K562 (cell line): ENCODE results near the gene SLC25A21. TPM values are rescaled to one million over a fixed set of nuclear protein-coding genes. Genes with fewer than 3 reads are reported as not detected.
A peak's percentile ranks its signal among the peaks of the same experiment; 100 is the strongest.

ENCODE experiments used
- ATF7 ChIP-seq: fragments of 450-650 bp; IDR thresholded peaks from 2 replicates; pipeline ENCODE4 v1.7.1; 2014; ENCODE audit warnings: mild to moderate bottlenecking, moderate library complexity
- HEY1 ChIP-seq: fragments of 250-450 bp; sonication (Bioruptor Pico); IDR thresholded peaks from 2 replicates; pipeline ENCODE4 v1.5.0; 2020; ENCODE audit warnings: mild to moderate bottlenecking, moderate library complexity, borderline replicate concordance
- HMGXB4 ChIP-seq: sonication (generic); formaldehyde crosslinking; IDR thresholded peaks from 2 replicates; pipeline ENCODE4 v1.8.1; 2023; ENCODE audit warnings: mild to moderate bottlenecking, missing genetic modification reagents
- RREB1 ChIP-seq: fragments of 250-450 bp; sonication (Bioruptor Pico); IDR thresholded peaks from 2 replicates; pipeline ENCODE4 v1.4.0; 2020
- SNRNP70 ChIP-seq: fragments of 200-400 bp; formaldehyde crosslinking; optimal IDR thresholded peaks from 2 replicates; pipeline ENCODE3; 2017; ENCODE audit warnings: low read depth, low read length
- SP2 ChIP-seq: IDR thresholded peaks from 2 replicates; pipeline ENCODE4 v1.6.1; 2011; ENCODE audit warnings: mild to moderate bottlenecking, low read depth, low read length, moderate library complexity; ENCODE audit not compliant: poor library complexity, severe bottlenecking; ENCODE audit errors: extremely low read depth
- SRSF3 ChIP-seq: fragments of 200-400 bp; formaldehyde crosslinking; IDR thresholded peaks from 2 replicates; pipeline ENCODE4 v1.6.1; 2016; ENCODE audit warnings: mild to moderate bottlenecking, low read length, moderate library complexity; ENCODE audit not compliant: insufficient read depth
- TOE1 ChIP-seq, 2 experiments: fragments of 450-650 bp in 1 of 2; sonication (generic) in 1 of 2; formaldehyde crosslinking in 1 of 2; IDR thresholded peaks; 2 replicates each; pipeline versions ENCODE4 v1.7.1 to v1.8.0; 2016 to 2022; ENCODE audit warnings: borderline replicate concordance in 2 of 2, mild to moderate bottlenecking in 2 of 2, antibody characterized with exemption in 1 of 2, inconsistent platforms in 1 of 2, low read depth in 1 of 2, missing genetic modification reagents in 1 of 2, moderate library complexity in 1 of 2
- XRCC5 ChIP-seq: fragments of 200-400 bp; formaldehyde crosslinking; IDR thresholded peaks from 2 replicates; pipeline ENCODE4 v1.6.1; 2017; ENCODE audit warnings: low read depth, mild to moderate bottlenecking, low read length
- ZKSCAN3 ChIP-seq: fragments of 250-450 bp; sonication (Bioruptor Pico); IDR thresholded peaks from 2 replicates; pipeline ENCODE4 v1.4.0; 2020
- ZNF133 ChIP-seq: fragments of 250-450 bp; sonication (Bioruptor Pico); IDR thresholded peaks from 2 replicates; pipeline ENCODE4 v1.4.0; 2020; ENCODE audit warnings: mild to moderate bottlenecking
- polyA plus RNA-seq, 8 experiments: library from polyadenylated mRNA; depleted of rRNA in 4 of 8; stranded (reverse) in 5 of 8; unstranded in 3 of 8; fragments of >200 nt; fragmentation: Nextera tagmentation in 2 of 8; fragmentation: Illumina TruSeq in 1 of 8; extraction: Ambion mirVana in 2 of 8; extraction: Trizol in 1 of 8; gene quantifications; 2 replicates each; pipeline versions ENCODE4 v1.2.1 to v1.2.3, GENCODE V29; 2011 to 2014; ENCODE audit warnings: inconsistent platforms in 1 of 8, missing spikeins in 1 of 8
- total RNA-seq, 7 experiments: library from RNA; depleted of rRNA in 6 of 7; stranded (reverse); fragments of >200 nt in 6 of 7; fragmentation: Illumina TruSeq in 2 of 7; extraction: Trizol in 2 of 7; gene quantifications; 2 replicates each; pipeline versions ENCODE4 v1.2.1 to v1.2.3, GENCODE V29; 2011 to 2021; ENCODE audit warnings: low replicate concordance in 1 of 7
- TF ChIP-seq, protein P1 (sequence below): fragments of 250-450 bp; sonication (Bioruptor Pico); IDR thresholded peaks from 2 replicates; pipeline ENCODE4 v1.5.0; 2020; ENCODE audit warnings: mild to moderate bottlenecking
- TF ChIP-seq, protein P2 (sequence below): fragments of 250-450 bp; sonication (Bioruptor Pico); IDR thresholded peaks from 2 replicates; pipeline ENCODE4 v1.4.0; 2020; ENCODE audit warnings: mild to moderate bottlenecking, moderate library complexity

Gene SLC25A21
- total and polyA plus RNA-seq, 9 of the 15 experiments (the other 6 are each of a cell fraction or from before 2014, with no cell fraction given): 15.2 to 46.7 (median 28.7) TPM

DNA sequence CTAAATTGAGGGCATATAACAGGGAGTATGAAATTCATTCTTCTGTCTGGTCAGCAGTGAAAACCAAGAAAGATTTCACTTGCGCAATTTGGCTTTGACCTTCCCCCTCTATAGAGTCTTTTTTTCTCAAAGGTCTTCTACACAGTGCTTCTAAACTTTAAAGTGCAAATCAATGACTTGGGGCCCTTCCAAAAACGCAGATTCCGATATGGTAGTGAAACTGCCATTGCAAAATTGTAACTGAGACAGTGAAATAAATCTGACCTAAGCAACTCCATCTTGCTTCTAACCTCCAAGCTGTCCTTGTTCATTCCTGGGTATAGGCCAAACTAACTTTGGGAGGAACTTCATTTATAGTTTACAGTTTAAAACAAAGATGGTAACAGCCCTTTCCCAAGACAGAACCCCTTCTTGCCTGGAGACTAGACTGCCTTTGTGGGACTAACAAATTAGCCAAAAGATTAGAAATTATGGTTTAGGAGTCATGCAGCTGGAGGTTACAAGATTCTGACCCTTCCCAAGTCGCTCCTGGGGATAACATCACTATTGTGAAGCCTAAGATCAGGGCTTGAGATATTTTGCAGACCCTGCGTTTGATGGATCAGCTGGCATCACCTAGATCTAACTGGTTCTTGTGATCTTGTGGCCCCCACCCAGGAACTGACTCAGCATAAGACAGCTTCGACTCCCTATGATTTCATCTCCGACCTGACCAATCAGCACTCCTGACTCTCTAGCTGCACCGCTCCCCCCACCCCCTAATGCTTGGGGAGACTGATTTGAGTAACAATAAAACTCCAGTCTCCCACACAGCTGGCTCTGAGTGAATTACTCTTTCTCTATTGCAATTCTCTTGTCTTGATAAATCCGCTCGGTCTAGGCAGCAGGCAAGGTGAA, 5.0 kb downstream of the SLC25A21 start (continued):
- peak; percentile 97 for TF ChIP-seq RREB1 (CRISPR knock-in tag)
- TF ChIP-seq ZNF133 (CRISPR knock-in tag): peak; percentile 82; the same call in 1 of the 2 replicates
- TF ChIP-seq, protein P1, sequence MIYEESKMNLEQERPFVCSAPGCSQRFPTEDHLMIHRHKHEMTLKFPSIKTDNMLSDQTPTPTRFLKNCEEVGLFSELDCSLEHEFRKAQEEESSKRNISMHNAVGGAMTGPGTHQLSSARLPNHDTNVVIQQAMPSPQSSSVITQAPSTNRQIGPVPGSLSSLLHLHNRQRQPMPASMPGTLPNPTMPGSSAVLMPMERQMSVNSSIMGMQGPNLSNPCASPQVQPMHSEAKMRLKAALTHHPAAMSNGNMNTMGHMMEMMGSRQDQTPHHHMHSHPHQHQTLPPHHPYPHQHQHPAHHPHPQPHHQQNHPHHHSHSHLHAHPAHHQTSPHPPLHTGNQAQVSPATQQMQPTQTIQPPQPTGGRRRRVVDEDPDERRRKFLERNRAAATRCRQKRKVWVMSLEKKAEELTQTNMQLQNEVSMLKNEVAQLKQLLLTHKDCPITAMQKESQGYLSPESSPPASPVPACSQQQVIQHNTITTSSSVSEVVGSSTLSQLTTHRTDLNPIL (CRISPR knock-in tag): peak; percentile 88
- TF ChIP-seq SP2: no peak
- TF ChIP-seq, protein P2, sequence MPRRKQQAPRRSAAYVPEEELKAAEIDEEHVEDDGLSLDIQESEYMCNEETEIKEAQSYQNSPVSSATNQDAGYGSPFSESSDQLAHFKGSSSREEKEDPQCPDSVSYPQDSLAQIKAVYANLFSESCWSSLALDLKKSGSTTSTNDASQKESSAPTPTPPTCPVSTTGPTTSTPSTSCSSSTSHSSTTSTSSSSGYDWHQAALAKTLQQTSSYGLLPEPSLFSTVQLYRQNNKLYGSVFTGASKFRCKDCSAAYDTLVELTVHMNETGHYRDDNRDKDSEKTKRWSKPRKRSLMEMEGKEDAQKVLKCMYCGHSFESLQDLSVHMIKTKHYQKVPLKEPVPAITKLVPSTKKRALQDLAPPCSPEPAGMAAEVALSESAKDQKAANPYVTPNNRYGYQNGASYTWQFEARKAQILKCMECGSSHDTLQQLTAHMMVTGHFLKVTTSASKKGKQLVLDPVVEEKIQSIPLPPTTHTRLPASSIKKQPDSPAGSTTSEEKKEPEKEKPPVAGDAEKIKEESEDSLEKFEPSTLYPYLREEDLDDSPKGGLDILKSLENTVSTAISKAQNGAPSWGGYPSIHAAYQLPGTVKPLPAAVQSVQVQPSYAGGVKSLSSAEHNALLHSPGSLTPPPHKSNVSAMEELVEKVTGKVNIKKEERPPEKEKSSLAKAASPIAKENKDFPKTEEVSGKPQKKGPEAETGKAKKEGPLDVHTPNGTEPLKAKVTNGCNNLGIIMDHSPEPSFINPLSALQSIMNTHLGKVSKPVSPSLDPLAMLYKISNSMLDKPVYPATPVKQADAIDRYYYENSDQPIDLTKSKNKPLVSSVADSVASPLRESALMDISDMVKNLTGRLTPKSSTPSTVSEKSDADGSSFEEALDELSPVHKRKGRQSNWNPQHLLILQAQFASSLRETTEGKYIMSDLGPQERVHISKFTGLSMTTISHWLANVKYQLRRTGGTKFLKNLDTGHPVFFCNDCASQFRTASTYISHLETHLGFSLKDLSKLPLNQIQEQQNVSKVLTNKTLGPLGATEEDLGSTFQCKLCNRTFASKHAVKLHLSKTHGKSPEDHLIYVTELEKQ (CRISPR knock-in tag): peak; percentile 95
- TF ChIP-seq SRSF3: no peak
- no peak for TF ChIP-seq HEY1 (CRISPR knock-in tag)
- TF ChIP-seq ZKSCAN3 (CRISPR knock-in tag): peak; percentile 71; the same call in 1 of the 2 replicates
- TF ChIP-seq ATF7: peak; percentile 83
- TF ChIP-seq HMGXB4 (CRISPR knock-in tag): no peak
- TF ChIP-seq XRCC5: no peak
- TF ChIP-seq TOE1 (IDR thresholded peaks at IDR 0.05; ENCODE audit: borderline replicate concordance): no peak
- no peak for TF ChIP-seq TOE1 (CRISPR knock-in tag; IDR thresholded peaks at IDR 0.05; ENCODE audit: borderline replicate concordance, low read depth)
- no peak for TF ChIP-seq SNRNP70
